NCI-H748 (cell line): ENCODE measurements around the gene SPP1.

Experiments
- DNase-seq: peaks from one replicate; lab custom pipeline; 2025; ENCODE audit not compliant: unreplicated experiment; lab: John Stamatoyannopoulos, UW

SPP1 gene

GRCh38 chr4:87950936-87951511 lies 24.5 kb upstream of the SPP1 start:
- DNase-seq: no peak

GRCh38 chr4:87953826-87954225 lies 21.7 kb upstream of the SPP1 start:
- DNase-seq: no peak

- DNase-seq: no peak
Measured at GRCh38 chr4:87956501-87956900, 19.0 kb upstream of the SPP1 start.

- no peak for DNase-seq
Measured at GRCh38 chr4:87957061-87957460, 18.5 kb upstream of the SPP1 start.

- DNase-seq: no peak
Measured at GRCh38 chr4:87961993-87962392, 13.5 kb upstream of the SPP1 start.

- no peak for DNase-seq
Measured at GRCh38 chr4:87962398-87963146, 12.9 kb upstream of the SPP1 start.

- no peak for DNase-seq
Measured at GRCh38 chr4:87965501-87965975, 10.0 kb upstream of the SPP1 start.

- DNase-seq: no peak
Measured at GRCh38 chr4:87966095-87966496, 9.4 kb upstream of the SPP1 start.

GRCh38 chr4:87967193-87967592 lies 8.3 kb upstream of the SPP1 start:
- DNase-seq: no peak

GRCh38 chr4:87970121-87970520 lies 5.4 kb upstream of the SPP1 start:
- no peak for DNase-seq

- no peak for DNase-seq
Measured at GRCh38 chr4:87971866-87972265, 3.6 kb upstream of the SPP1 start.

GRCh38 chr4:87973283-87974169 lies 2.0 kb upstream of the SPP1 start:
- peak; percentile 60 for DNase-seq

- DNase-seq: no peak
Measured at GRCh38 chr4:87974856-87975462, 555 bp upstream of the SPP1 start.

- peak; percentile 3 for DNase-seq
Measured at GRCh38 chr4:87977521-87978278, 2.2 kb downstream of the SPP1 start.

- no peak for DNase-seq
Measured at GRCh38 chr4:87978681-87979080, 3.2 kb downstream of the SPP1 start.

GRCh38 chr4:87979810-87980209 lies 4.3 kb downstream of the SPP1 start:
- DNase-seq: no peak

- DNase-seq: no peak
Measured at GRCh38 chr4:87981486-87981885, 6.0 kb downstream of the SPP1 start.

GRCh38 chr4:87982036-87982435 lies 6.5 kb downstream of the SPP1 start:
- DNase-seq: no peak

GRCh38 chr4:87982446-87983010 lies 7.0 kb downstream of the SPP1 start:
- no peak for DNase-seq

GRCh38 chr4:87983996-87984395 lies 8.5 kb downstream of the SPP1 start:
- no peak for DNase-seq
